GM18861 (cell line): ENCODE data around the gene ENDOV.
"Not testable (repeated sequence)": the region's sequence is repeated elsewhere in the genome, so short reads cannot be mapped to it uniquely, and the experiment has no call there.

ENCODE experiments used
- ATAC-seq: cut with Tn5 transposase; IDR thresholded peaks from one replicate; pipeline ENCODE4 v1.9.1; 2021; ENCODE audit not compliant: unreplicated experiment

Gene ENDOV

DNA sequence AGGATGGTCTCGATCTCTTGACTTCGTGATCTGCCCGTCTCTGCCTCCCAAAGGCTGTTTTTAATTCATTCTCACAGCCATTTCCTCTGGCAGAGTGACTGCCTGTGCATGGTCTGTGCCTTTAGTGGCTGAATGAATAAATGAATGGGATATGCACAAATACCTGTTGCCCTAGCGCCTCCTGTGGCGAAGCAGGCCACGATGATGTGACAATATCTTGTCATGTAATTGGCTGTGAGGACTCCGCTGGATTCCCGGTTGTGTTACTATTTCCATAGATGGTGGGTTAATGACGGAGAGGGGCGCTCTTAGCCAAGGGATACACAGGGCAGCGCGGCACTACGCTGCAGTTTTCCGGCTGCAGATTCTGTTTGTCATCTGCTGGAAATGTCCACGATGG is 26.8 kb upstream of the ENDOV start:
- no peak for ATAC-seq

DNA sequence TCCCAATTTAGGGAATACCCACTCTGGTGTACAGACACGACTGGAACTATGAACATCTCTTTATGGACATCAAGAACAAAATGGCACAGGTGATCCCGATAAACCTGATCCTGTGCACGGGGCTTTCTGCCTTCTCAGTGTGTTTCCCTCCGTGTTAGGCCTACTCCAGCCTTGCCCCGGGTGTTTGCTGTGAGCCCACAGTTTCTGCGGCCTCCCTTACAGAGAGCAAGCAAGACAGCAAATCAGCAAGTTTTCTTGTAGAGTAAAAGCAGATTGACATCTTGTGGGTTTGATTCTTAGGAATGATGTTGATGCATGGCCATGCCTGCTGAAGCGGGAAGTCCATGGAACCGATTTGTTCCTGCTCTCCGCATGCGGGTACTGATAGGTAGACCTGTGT is 26.4 kb upstream of the ENDOV start:
- ATAC-seq: no peak

DNA sequence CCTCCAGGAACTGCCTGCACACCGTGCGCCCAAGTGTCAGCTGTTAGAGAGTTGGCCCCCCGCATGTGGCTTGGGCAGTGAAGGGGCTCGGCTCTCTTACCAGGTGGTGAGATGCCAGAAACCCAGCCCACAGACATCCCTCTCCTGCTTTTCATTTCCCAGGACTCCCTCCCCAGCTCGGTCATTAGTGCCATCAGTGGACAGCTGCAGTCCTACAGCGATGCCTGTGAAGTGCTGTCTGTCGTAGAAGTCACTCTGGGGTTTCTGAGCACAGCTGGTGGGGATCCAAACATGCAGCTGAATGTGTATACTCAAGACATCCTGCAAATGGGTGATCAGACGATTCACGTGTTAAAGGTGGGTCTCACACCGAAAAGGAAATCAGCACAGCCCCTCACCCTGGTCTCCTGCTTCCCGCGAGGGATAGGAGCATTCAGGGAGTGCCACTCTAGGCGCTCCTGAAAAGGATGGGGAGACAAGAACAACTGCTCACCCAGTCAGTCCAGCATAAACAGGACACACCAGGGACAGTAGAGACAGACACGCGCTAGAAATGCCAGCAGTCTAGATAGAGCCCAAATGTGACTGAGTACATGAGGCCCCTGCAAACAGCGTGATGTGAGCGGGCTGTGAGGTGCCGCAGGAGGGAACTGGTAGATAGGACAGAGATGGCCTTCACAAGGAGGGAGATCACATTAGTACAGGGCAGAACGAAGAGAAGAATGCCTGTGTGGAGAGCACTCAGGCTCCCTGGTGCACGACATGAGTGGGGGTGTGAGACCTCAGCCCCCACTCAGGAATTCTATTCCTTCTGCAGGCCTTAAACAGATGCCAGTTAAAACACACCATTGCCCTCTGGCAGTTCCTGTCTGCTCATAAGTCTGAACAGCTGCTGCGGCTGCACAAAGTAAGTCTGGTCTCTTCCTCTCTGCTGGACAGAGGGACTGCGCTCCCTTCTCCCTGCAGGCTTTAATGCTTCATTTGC is 25.7 kb upstream of the ENDOV start:
- ATAC-seq: no peak

DNA sequence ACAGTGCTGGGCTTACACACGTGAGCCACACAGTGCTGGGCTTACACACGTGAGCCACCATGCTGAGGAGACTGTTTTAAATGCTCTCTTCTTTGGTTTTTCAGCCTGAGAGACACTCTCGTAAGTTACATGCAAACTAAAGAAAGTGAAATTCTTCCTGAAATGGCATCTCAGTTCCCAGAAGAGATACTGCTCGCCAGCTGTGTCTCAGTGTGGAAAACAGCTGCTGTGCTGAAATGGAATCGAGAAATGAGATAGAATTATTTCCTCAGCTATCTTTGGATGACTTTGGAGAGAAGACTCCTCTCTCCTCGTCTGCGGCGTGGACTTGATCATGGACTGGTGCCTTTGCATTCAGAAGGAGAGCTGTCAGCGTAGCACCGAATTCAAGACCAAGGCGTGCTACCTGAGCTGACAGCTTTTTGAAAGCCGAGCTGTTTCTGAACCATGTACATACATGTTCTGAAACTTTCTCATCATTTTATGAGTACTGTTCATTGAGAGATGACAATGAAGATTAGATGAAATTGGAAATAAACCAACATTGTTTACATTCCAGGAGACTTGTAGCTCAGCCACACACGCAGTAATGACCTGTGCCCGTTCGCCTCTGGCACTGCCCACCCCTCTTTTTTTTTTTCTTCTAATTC is 21.6 kb upstream of the ENDOV start:
- ATAC-seq: no peak

DNA sequence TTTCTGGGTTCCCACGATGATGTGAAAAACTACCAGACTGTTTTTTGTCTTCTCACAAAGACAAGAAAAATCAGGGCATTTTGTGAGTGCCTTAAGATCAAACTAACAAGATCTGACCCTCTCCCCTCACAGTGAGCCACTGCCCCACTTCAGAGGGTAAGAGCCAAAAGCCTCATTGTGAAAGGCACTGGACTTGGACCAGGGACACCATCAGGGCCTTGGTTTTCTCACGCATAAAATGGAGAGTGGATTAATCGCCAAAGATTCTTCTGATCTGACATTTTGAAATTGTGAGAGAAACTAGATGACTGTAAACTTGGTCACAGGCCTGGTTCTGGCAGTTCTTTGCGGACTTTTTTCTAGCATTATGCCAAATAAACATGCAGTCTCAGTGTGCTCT is 21.0 kb upstream of the ENDOV start:
- ATAC-seq: no peak

DNA sequence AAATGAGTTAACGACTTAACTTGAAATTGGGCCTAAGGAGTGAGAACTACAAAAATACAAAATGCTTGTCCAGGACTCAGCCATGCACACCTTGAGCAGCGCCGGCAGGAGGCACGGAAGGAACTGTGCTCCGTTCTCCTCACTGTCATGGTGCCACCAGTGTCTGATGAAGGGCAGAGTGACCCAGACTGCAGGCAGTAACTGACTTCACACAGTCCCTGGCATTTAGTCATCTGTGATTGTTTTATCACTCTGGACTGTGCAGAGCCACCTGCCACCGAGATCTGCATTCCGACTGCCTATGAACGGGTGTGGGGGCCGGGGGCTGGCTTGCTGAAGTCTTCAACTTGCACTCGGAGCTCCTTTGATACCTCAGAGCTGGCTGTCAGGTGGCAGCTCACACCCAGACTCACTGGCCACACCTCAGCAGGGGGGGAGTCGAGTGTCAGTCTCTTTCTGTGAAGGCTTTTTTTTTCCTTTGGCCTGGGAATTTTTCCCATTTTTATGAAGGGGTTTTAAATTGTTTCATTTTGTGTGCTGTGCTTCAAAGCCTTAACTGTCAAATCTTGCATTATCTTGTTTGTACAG is 20.2 kb upstream of the ENDOV start:
- no peak for ATAC-seq

DNA sequence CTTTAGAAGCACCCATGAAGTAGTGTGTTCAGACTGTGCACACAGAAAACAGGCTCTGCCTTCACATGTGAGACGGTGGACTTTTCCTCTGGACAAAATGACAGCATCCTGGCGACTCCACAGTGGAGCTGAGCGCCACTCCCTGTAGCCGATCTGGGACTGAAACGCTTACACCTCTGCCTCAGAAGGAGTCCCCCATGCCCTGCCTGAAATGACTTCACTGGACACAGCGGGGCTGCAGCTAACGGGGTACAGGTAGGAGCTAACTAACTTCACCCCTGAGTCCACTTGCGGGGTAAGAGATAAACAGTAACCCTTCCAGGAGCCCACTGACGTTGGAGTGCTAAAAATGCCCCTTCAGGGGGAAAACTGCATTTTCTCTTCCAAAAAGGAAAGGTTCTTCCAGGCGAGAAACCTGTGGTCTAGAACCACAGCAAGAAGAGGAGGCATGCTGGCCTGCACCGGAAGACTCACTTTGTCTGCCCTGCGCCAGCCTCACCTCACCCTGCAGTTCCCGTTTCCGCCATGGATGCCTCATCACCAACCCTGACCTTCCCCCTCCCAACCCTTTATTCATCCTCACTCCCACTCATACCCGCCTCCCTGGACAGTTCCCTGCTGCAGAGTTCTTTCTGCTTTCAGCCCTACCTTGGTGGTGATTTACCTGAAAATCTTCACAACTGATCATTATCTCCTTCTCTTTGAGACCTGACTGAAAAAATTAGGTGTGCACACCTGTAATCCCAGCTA is 19.4 kb upstream of the ENDOV start:
- no peak for ATAC-seq

DNA sequence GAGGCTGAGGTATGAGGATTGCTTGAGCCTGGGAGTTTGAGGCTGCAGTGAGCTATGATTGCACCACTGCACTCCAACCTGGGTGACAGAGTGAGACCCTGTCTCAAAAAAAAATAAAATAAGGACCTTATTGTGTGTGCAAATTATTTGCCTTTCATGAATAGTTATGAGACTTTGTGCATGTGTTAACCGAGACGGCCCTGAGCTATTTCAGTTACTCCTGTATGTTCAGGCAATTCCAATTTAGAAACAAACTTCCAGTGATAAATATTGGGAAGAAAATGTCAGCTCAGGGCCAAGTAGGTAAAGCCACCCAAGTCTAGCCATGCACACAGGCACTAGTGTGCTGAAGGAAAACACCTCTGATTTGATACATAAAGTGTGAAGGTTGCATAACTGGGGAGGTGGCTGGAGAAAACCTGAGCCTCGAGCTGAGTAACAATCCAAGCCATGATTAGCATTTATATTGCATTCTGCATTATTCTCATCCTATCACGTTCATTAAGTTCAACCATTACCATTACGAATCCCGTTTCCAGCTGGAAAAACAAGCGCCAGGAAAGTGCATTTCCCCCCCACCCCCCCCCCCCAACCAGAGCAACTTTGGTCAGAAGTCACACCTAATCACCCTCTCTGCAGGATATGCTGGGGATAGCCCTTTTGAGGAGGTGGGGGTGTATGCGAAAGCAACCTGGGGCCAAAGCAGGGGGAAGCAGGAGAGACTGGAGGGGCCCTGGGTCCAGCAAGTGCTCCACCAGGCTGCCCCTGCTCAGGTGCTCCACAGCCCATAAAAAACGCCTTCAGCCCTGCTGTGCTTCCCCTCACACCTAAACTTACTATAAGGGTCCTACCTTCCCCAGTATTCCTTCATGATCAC is 18.6 kb upstream of the ENDOV start:
- ATAC-seq: no peak

DNA sequence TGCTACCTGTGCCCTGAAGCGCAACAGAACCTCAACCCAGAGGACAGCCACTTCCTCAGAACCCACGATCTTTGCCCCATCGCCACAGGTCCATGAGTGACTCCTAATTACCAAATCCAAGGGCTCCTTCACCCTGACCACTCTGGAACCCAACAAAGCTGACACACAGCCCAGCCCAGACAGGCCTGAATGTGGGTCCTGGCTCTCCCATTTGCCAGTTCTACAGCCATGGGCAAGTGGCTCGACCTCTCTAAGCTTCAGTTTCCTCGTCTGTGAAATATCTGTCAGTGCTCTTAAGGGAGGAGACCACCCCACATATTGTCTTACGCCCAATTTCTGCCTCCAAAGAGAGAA is 18.0 kb upstream of the ENDOV start:
- ATAC-seq: no peak

DNA sequence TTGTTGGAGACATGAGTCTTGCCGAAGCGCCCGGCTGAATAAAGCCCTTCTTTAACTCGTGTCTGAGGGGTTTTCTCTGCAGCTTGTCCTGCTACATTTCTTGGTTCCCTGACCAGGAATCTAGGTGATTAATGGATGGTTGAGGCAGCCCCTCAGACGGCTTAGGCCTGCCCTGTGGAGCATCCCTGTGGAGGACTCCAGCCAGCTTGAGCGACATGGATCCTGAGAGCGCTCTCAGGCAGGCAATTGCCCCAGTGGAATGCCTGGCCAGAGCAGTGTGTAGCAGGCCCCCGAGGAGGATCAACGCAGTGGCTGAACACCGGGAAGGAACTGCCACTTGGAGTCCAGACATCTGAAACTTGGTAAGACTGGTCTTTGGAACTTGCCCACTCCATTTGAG is 17.3 kb upstream of the ENDOV start:
- no peak for ATAC-seq

DNA sequence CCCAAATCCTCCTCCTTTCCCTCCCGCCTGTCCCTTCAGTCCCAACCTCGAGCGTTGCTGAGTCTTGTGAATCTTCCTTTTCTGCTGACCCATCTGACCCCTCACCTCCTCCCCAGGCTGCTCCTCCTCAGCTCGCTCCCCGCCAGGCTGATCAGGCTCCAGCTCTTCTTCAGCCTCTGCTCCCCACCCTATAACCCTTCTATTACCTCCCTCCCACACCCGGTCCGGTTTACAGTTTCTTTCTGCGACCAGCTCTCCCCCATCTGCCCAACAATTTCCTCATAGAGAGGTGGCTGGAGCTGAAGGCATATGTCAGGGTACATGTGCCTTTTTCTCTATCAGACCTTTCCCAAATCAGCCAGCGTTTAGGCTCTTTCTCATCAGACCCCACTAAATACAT is 13.9 kb upstream of the ENDOV start:
- not testable (repeated sequence) for ATAC-seq

DNA sequence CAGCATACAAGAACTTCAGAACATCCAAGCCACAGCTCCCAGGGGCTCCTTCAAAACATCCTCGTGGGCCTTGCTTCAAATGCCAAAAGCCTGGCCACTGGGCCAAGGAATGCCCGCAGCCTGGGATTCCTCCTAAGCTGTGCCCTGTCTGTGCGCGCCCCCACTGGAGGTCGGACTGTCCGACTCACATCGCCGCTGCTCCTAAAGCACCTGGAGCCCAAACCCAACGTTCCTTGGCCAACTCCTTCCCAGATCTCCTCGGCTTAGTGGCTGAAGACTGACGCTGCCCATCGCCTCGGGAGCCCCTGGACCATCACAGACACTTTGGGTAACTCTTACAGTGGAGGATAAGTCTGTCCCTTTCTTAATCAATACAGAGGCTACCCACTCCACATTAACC is 12.9 kb upstream of the ENDOV start:
- not testable (repeated sequence) for ATAC-seq

DNA sequence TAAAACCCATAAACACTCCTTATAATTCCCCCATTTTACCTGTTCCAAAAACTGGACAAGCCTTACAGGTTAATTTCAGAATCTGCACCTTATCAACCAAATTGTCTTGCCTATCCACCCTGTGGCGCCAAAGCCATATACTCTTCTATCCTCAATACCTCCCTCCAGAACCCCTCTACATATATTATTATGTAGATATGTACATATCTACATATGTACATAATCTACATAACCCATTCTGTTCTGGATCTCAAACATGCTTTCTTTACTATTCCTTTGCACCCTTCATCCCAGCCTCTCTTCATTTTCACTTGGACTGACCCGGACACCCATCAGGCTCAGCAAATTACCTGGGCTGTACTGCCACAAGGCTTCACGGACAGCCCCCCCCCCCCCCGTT is 12.0 kb upstream of the ENDOV start:
- ATAC-seq: no peak

DNA sequence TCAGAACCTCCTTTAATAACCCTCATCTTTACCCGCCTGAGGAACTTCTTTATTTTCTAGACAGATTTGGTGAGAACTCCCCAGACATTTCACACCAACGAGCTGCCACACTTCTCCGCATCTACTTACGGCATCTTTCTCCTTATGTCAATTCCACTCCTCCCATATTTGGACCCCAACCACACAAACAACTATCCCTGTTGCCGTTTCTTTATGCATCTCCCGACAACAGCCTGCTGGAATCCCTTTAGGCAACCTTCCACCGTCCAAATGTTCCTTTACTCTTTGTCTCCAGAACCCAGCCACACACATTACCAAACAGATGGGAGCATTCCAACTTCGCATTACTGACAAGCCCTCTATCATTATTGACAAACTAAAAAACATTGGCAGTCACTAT is 8.8 kb upstream of the ENDOV start:
- no peak for ATAC-seq

DNA sequence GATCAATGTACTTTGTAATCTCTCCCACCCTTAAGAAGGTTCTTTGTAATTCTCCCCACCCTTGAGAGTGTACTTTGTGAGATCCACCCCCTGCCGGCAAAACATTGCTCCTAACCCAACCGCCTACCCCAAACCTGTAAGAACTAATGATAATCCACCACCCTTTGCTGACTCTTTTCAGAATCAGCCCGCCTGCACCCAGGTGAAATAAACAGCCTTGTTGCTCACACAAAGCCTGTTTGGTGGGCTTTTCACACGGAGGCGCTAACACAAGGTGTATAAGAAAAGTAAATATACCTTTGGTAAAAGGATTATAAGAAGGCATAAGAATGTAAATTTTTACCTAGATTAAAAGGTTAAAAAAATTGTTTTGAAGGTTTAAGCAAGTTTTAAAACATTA is 7.0 kb upstream of the ENDOV start:
- ATAC-seq: not testable (repeated sequence)

DNA sequence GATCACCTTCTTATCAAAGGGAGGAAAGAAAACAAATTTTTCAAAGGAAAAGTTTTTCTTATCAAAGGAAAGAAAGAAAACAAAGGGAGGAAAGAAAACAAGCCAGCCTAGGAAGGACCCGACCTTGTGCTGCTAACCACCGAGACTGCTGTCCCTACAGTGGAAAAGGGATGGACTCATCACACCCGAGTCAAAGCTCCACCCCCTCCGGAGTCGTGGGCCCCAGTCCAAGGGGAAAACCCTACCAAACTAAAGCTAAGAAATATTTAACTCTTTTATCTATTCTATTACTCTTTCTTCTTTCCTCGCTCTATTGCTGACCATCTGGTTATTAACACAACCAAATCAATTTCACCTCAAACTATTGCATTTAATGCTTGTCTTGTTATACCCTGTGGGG is 6.1 kb upstream of the ENDOV start:
- ATAC-seq: no peak

DNA sequence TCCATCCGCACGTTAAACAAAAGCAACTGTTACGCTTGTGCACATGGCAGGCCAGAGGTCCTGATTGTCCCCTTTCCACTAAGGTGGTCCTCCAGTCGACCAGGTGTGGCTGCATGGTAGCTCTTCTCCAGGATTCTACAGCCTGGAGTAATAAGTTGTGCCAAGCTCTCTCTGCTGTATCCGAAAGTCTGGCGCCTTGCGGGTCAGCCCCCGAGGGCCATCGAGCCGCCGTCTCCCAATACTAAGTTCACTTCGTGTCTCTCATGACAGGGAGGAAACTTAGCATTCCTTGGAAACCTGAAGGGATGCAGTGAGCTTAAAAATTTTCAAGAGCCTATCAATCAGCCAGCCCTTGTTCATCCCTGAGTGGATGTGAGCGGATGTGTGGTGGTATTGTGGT is 5.3 kb upstream of the ENDOV start:
- ATAC-seq: no peak

DNA sequence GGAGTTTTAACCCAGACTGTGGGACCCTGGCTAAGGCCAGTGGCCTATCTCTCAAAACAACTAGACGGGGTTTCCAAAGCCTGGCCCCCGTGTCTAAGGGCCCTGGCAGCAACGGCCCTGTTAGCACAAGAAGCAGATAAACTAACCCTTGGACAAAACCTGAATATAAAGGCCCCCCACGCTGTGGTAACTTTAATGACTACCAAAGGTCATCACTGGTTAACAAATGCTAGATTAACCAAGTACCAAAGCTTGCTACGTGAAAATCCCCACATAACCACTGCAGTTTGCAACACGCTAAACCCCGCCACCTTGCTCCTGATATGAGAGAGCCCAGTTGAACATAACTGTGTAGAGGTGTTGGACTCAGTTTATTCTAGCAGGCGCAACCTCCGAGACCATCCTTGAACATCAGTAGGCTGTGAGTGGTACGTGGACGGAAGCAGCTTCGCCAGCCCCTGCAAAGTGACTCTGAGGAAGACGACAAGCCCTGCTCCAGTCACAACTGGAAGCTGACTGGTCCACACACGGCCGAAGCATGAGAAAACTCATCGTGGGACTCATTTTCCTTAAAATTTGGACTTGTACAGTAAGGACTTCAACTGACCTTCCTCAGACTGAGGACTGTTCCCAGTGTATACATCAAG is 4.4 kb upstream of the ENDOV start:
- not testable (repeated sequence) for ATAC-seq

DNA sequence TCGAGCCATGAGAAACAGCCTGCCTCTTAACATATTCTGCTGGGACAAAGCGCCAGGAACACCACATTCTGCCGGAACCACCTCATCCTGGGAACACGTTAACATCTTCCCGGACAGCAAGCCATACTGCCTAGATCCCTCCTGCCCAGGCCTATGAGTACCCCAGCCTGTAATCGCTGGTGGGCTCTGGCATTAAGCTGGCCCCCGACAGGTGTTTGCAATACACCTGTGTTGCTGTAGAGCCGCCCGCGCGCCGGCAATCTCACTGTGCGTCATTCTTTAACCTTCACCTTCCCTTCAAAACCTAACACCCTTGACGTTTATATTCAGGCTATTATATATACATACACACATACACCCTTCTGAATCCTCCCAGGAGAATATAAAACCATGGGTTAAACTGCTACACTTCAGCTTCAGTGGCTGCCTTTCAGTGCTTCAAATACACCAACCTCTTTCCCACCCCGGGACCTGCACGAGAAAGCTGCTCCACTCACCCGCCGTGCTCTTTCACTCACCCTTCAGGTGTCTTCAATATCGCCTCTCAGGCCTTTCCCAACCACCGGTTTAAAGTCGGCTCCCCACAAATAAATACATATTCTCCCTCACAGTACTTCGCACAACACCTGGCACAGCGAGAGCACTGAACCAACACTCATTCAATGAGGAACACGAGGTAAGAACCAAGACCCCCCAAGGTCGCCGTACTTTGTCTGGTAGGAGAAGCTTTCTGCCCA is 1.0 kb upstream of the ENDOV start:
- ATAC-seq: no peak

DNA sequence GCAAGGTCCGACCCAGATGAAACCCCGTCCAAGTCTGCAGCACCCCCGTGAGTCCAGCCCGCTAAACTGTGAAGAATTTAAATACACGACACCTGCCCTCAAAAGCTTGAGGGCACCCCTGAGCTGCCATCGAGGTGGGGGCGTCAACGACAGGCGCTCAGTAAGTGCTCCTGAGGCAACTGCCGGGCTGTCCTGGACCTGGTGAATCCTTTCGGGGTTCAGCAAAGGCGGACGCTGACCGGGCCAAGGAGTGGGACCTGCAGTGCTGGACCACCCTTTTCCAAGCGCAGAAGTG is 512 bp upstream of the ENDOV start:
- no peak for ATAC-seq
